ENCODE data around the gene ZC3H8.

Gene ZC3H8

DNA sequence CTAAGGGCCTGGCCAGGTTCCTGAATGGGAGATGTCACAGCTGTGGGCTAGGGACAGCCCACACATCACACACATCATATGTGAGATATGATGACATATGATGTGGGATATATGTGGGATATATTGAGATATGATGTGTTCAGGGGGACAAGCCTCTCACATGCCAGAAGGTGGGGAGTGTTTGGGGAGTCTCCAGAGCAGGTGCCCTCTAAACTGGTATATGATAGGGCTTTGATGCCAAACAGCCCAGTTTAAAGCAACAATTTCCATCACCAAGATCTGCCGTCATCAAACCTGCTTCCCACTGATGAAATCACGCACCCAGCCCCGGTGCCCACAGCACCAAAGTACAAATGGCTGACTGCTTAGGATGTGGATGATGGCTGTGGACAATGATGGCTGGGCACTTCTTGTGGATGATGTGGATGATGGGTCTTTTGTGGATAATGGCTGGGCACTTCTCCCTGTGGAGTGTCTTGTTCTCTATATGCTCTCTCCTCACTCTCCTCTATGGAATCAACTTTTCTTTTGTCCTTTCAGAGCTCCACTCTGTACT, 65.8 kb downstream of the ZC3H8 start:
- Histone ChIP-seq H3K4me3 (ENCODE audit: low read depth in 1 of 2, low read length in 2 of 2) (no peak overlapping the region), H3K27me3 (ENCODE audit: low read depth, low read length) (no peaks in the 10 kb centered on the region), H3K27ac (ENCODE audit: low read length) (no peak overlapping the region), H3K4me1 (ENCODE audit: control insufficient read depth in 1 of 2, insufficient read depth in 2 of 2, low read length in 2 of 2) (no peaks in the 10 kb centered on the region), H3K9me3 (ENCODE audit: control insufficient read depth in 1 of 2, low read length in 2 of 2) (no peaks in the 10 kb centered on the region), H3K36me3 (ENCODE audit: control insufficient read depth in 1 of 2, insufficient read depth in 2 of 2, low read length in 2 of 2) (no peaks in the 10 kb centered on the region)

GRCh38 chr2:112187805-112188596, 66.8 kb downstream of the ZC3H8 start:
- no peak overlapping the region for H3K4me3 ChIP-seq (ENCODE audit: low read depth in 1 of 2, low read length in 2 of 2)
- no peaks in the 10 kb centered on the region for H3K4me1 ChIP-seq (ENCODE audit: control insufficient read depth in 1 of 2, insufficient read depth in 2 of 2, low read length in 2 of 2)
- H3K27ac ChIP-seq (ENCODE audit: low read length) = no peak overlapping the region
- H3K27me3 ChIP-seq (ENCODE audit: low read depth, low read length) = no peaks in the 10 kb centered on the region
- no peaks in the 10 kb centered on the region for H3K9me3 ChIP-seq (ENCODE audit: control insufficient read depth in 1 of 2, low read length in 2 of 2)
- no peaks in the 10 kb centered on the region for H3K36me3 ChIP-seq (ENCODE audit: control insufficient read depth in 1 of 2, insufficient read depth in 2 of 2, low read length in 2 of 2)

DNA sequence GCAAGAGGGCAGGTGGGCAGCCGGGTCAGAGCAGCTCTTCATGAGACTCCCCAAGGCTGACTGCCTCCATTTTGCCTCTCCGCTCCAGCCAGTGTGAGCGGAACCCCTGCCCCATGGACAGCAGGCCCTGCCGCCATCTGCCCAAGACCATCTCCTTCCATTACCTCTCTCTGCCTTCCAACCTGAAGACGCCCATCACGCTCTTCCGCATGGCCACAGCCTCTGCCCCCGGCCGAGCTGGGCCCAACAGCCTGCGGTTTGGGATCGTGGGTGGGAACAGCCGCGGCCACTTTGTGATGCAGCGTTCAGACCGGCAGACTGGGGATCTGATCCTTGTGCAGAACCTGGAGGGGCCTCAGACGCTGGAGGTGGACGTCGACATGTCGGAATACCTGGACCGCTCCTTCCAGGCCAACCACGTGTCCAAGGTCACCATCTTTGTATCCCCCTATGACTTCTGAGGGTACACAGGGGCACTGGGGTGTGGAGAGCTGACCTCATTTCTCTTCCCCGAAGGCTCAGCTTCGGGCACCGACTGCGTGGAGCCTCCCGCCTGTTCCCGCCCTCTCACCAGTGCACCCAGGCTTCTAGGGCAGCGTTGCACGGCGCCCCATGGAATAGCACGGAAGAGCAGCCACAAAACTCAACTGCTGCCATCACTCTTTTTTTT, 67.7 kb downstream of the ZC3H8 start:
- Histone ChIP-seq H3K9me3 (ENCODE audit: control insufficient read depth in 1 of 2, low read length in 2 of 2) (no peaks in the 10 kb centered on the region), H3K36me3 (ENCODE audit: control insufficient read depth in 1 of 2, insufficient read depth in 2 of 2, low read length in 2 of 2) (no peaks in the 10 kb centered on the region), H3K27me3 (ENCODE audit: low read depth, low read length) (peaks cover under 1% of the 10 kb centered on the region), H3K4me3 (ENCODE audit: low read depth in 1 of 2, low read length in 2 of 2) (no peak overlapping the region), H3K27ac (ENCODE audit: low read length) (no peak overlapping the region), H3K4me1 (ENCODE audit: control insufficient read depth in 1 of 2, insufficient read depth in 2 of 2, low read length in 2 of 2) (no peaks in the 10 kb centered on the region)

DNA sequence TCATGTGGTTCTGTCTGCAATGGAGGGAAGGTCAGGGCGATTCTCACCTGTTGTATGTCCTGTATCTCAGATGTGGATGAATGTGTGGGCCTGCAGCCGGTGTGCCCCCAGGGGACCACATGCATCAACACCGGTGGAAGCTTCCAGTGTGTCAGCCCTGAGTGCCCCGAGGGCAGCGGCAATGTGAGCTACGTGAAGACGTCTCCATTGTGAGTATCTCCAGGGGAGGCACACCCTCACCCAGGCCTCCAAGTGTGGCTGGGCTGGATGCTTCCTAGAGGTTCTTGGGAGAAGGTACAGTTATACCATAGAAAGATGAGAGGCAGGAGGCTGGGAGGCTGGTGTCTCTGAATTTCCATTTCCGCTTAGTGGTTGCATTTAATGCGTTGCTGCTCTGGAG, 69.7 kb downstream of the ZC3H8 start:
- no peaks in the 10 kb centered on the region for H3K9me3 ChIP-seq (ENCODE audit: control insufficient read depth in 1 of 2, low read length in 2 of 2)
- H3K4me3 ChIP-seq (ENCODE audit: low read depth in 1 of 2, low read length in 2 of 2) = no peak overlapping the region
- no peak overlapping the region for H3K27ac ChIP-seq (ENCODE audit: low read length)
- H3K4me1 ChIP-seq (ENCODE audit: control insufficient read depth in 1 of 2, insufficient read depth in 2 of 2, low read length in 2 of 2) = no peaks in the 10 kb centered on the region
- peaks cover 9% of the 10 kb centered on the region for H3K27me3 ChIP-seq (ENCODE audit: low read depth, low read length)
- H3K36me3 ChIP-seq (ENCODE audit: control insufficient read depth in 1 of 2, insufficient read depth in 2 of 2, low read length in 2 of 2) = no peaks in the 10 kb centered on the region

GRCh38 chr2:112184121-112184520, 70.7 kb downstream of the ZC3H8 start:
- Histone ChIP-seq H3K9me3 (ENCODE audit: control insufficient read depth in 1 of 2, low read length in 2 of 2) (no peaks in the 10 kb centered on the region), H3K27ac (ENCODE audit: low read length) (no peak overlapping the region), H3K36me3 (ENCODE audit: control insufficient read depth in 1 of 2, insufficient read depth in 2 of 2, low read length in 2 of 2) (no peaks in the 10 kb centered on the region), H3K27me3 (ENCODE audit: low read depth, low read length) (peaks cover 9% of the 10 kb centered on the region), H3K4me3 (ENCODE audit: low read depth in 1 of 2, low read length in 2 of 2) (no peak overlapping the region), H3K4me1 (ENCODE audit: control insufficient read depth in 1 of 2, insufficient read depth in 2 of 2, low read length in 2 of 2) (no peaks in the 10 kb centered on the region)

- H3K4me3 ChIP-seq (ENCODE audit: low read depth in 1 of 2, low read length in 2 of 2) = no peak overlapping the region
- peaks cover 9% of the 10 kb centered on the region for H3K27me3 ChIP-seq (ENCODE audit: low read depth, low read length)
- H3K4me1 ChIP-seq (ENCODE audit: control insufficient read depth in 1 of 2, insufficient read depth in 2 of 2, low read length in 2 of 2) = no peaks in the 10 kb centered on the region
- no peak overlapping the region for H3K27ac ChIP-seq (ENCODE audit: low read length)
- H3K9me3 ChIP-seq (ENCODE audit: control insufficient read depth in 1 of 2, low read length in 2 of 2) = no peaks in the 10 kb centered on the region
- H3K36me3 ChIP-seq (ENCODE audit: control insufficient read depth in 1 of 2, insufficient read depth in 2 of 2, low read length in 2 of 2) = no peaks in the 10 kb centered on the region
Observed at GRCh38 chr2:112183327-112184025, 71.4 kb downstream of the ZC3H8 start.

DNA sequence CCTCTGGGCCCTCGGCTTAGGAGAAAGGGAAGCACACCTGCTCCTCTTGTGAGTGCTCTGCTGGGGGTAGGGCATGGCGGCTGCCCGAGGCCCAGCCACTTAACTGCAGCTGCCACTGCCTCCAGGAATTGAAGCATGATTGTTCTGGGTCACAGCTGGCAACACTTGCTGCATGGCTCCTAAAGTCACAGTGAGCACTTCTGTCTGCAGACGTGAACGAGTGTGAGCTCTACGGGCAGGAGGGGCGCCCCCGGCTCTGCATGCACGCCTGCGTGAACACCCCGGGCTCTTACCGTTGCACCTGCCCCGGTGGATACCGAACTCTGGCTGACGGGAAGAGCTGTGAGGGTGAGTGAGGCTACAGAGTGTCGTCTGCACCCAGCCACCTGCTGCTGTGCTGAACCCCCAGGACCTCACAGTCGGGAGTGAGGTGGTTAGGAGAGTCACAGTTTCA, 72.2 kb downstream of the ZC3H8 start:
- no peak overlapping the region for H3K27ac ChIP-seq (ENCODE audit: low read length)

GRCh38 chr2:112181571-112182290, 73.1 kb downstream of the ZC3H8 start:
- Histone ChIP-seq H3K4me1 (ENCODE audit: control insufficient read depth in 1 of 2, insufficient read depth in 2 of 2, low read length in 2 of 2) (no peaks in the 10 kb centered on the region), H3K9me3 (ENCODE audit: control insufficient read depth in 1 of 2, low read length in 2 of 2) (no peaks in the 10 kb centered on the region), H3K4me3 (ENCODE audit: low read depth in 1 of 2, low read length in 2 of 2) (no peak overlapping the region), H3K27me3 (ENCODE audit: low read depth, low read length) (peaks cover 9% of the 10 kb centered on the region), H3K36me3 (ENCODE audit: control insufficient read depth in 1 of 2, insufficient read depth in 2 of 2, low read length in 2 of 2) (no peaks in the 10 kb centered on the region), H3K27ac (ENCODE audit: low read length) (no peak overlapping the region)

More for the DNA sequence above, 72.2 kb downstream of the ZC3H8 start:
- Histone ChIP-seq H3K4me1 (ENCODE audit: control insufficient read depth in 1 of 2, insufficient read depth in 2 of 2, low read length in 2 of 2) (no peaks in the 10 kb centered on the region), H3K36me3 (ENCODE audit: control insufficient read depth in 1 of 2, insufficient read depth in 2 of 2, low read length in 2 of 2) (no peaks in the 10 kb centered on the region), H3K9me3 (ENCODE audit: control insufficient read depth in 1 of 2, low read length in 2 of 2) (no peaks in the 10 kb centered on the region), H3K27me3 (ENCODE audit: low read depth, low read length) (peaks cover 9% of the 10 kb centered on the region), H3K4me3 (ENCODE audit: low read depth in 1 of 2, low read length in 2 of 2) (no peak overlapping the region)

- Histone ChIP-seq H3K27me3 (ENCODE audit: low read depth, low read length) (no peaks in the 10 kb centered on the region), H3K36me3 (ENCODE audit: control insufficient read depth in 1 of 2, insufficient read depth in 2 of 2, low read length in 2 of 2) (no peaks in the 10 kb centered on the region), H3K4me3 (ENCODE audit: low read depth in 1 of 2, low read length in 2 of 2) (no peak overlapping the region), H3K4me1 (ENCODE audit: control insufficient read depth in 1 of 2, insufficient read depth in 2 of 2, low read length in 2 of 2) (no peaks in the 10 kb centered on the region), H3K27ac (ENCODE audit: low read length) (no peak overlapping the region), H3K9me3 (ENCODE audit: control insufficient read depth in 1 of 2, low read length in 2 of 2) (no peaks in the 10 kb centered on the region)
Observed at GRCh38 chr2:112175958-112176573, 78.8 kb downstream of the ZC3H8 start.

- H3K4me3 ChIP-seq (ENCODE audit: low read depth in 1 of 2, low read length in 2 of 2) = no peak overlapping the region
- H3K9me3 ChIP-seq (ENCODE audit: control insufficient read depth in 1 of 2, low read length in 2 of 2) = no peaks in the 10 kb centered on the region
- H3K4me1 ChIP-seq (ENCODE audit: control insufficient read depth in 1 of 2, insufficient read depth in 2 of 2, low read length in 2 of 2) = no peaks in the 10 kb centered on the region
- H3K36me3 ChIP-seq (ENCODE audit: control insufficient read depth in 1 of 2, insufficient read depth in 2 of 2, low read length in 2 of 2) = no peaks in the 10 kb centered on the region
- no peak overlapping the region for H3K27ac ChIP-seq (ENCODE audit: low read length)
- H3K27me3 ChIP-seq (ENCODE audit: low read depth, low read length) = no peaks in the 10 kb centered on the region
Observed at GRCh38 chr2:112175333-112175732, 79.5 kb downstream of the ZC3H8 start.

Measured in muscle layer of duodenum (tissue), 2 donors.